Sigmoid colon (tissue), 7 donors: ENCODE results near the gene PAX5. TPM values are rescaled to one million over a fixed set of nuclear protein-coding genes. Genes with fewer than 3 reads are reported as not detected.
A peak's percentile ranks its signal among the peaks of the same experiment; 100 is the strongest.

Experiments
- DNase-seq: peaks from one replicate; pipeline ENCODE4 v3.0.0-alpha.2; 2019
- H3K27ac ChIP-seq, 4 donors: fragments of 200-600 bp; sonication (generic); one replicate each; pipeline ENCODE4 v1.5.1; 2016 to 2019; ENCODE audit warnings: mild to moderate bottlenecking in 1 of 4
- H3K27me3 ChIP-seq, 3 donors: fragments of 200-600 bp; sonication (generic); one replicate each; pipeline ENCODE4 v1.5.1; 2019; ENCODE audit warnings: mild to moderate bottlenecking in 1 of 3
- H3K36me3 ChIP-seq, 4 donors: fragments of 200-600 bp; sonication (generic); one replicate each; pipeline ENCODE4 v1.5.1; 2016 to 2019
- H3K4me1 ChIP-seq, 4 donors: fragments of 200-600 bp; sonication (generic); one replicate each; pipeline ENCODE4 v1.5.1; 2017 to 2019
- H3K4me3 ChIP-seq, 4 donors: fragments of 200-600 bp; sonication (generic); one replicate each; pipeline ENCODE4 v1.5.1; 2017 to 2019; ENCODE audit warnings: mild to moderate bottlenecking in 2 of 4, moderate library complexity in 1 of 4
- H3K9me3 ChIP-seq, 4 donors: fragments of 200-600 bp in 3 of 4; sonication (generic) in 3 of 4; one replicate each; pipeline versions ENCODE4 v1.5.1 to v1.6.1; 2013 to 2019
- CTCF ChIP-seq, 4 experiments: fragments of 450-650 bp in 3 of 4; fragments of 200-600 bp in 1 of 4; IDR thresholded peaks; one replicate each; pipeline ENCODE4 v1.5.1; 2016 to 2019; ENCODE audit warnings: antibody characterized with exemption in 4 of 4, mild to moderate bottlenecking in 3 of 4, moderate library complexity in 2 of 4
- EP300 ChIP-seq, 4 donors: sonication (generic); formaldehyde crosslinking; IDR thresholded peaks; one replicate each; pipeline ENCODE4 v1.6.1; 2017; ENCODE audit warnings: antibody characterized with exemption in 4 of 4
- POLR2A ChIP-seq, 2 donors: fragments of 450-650 bp; IDR thresholded peaks; one replicate each; pipeline ENCODE4 v1.6.1; 2016; ENCODE audit warnings: antibody characterized with exemption in 2 of 2, mild to moderate bottlenecking in 2 of 2, moderate library complexity in 2 of 2
- POLR2AphosphoS5 ChIP-seq, 4 donors: sonication (generic); formaldehyde crosslinking; IDR thresholded peaks; one replicate each; pipeline ENCODE4 v1.6.1; 2017; ENCODE audit warnings: antibody characterized with exemption in 4 of 4
- WGBS, 2 donors: extraction: QIAGEN DNeasy Blood & Tissue Kit; methylation state at CpG; one replicate each; pipeline ENCODE4 v1.1.7; 2013; 5-methylcytosine and 5-hydroxymethylcytosine counted together
- intact Hi-C: fragments of 100-400 bp; cut with DNase I; formaldehyde crosslinking; loops from one replicate; pipeline ENCODE4 v1.15.1; 2023
- polyA plus RNA-seq, 3 donors: library from polyadenylated mRNA; stranded (reverse); fragments of 200-250 nt; gene quantifications; one replicate each; pipeline ENCODE4 v1.2.3, GENCODE V29; 2013
- total RNA-seq, 4 donors: library from RNA; depleted of rRNA; stranded (reverse); fragments of >200 nt; gene quantifications; one replicate each; pipeline ENCODE4 v1.1.0, GENCODE V29; 2016
- donor health status: healthy with polysubstance abuse.
- donor health status: Bipolar disorder and iron deficiency.
- donor health status: healthy.

Gene PAX5
- total and polyA plus RNA-seq, 7 donors = under 0.01 to 20.1 (median 0.23) TPM; not detected in 4

GRCh38 chr9:36828611-36829013, 205.5 kb downstream of the PAX5 start:
- Histone ChIP-seq H3K4me1 (no peaks in the 10 kb centered on the region), H3K27ac (no peak overlapping the region), H3K4me3 (no peak overlapping the region), H3K36me3 (no peaks in the 10 kb centered on the region), H3K9me3 (no peaks in the 10 kb centered on the region), H3K27me3 (no peaks in the 10 kb centered on the region)
- 80 to 91% methylated on average over 7 of the region's 7 CpGs for WGBS, 2 donors
- TF ChIP-seq EP300 (IDR thresholded peaks at IDR 0.05) = no peak
- no peak for TF ChIP-seq POLR2A (IDR thresholded peaks at IDR 0.05)
- TF ChIP-seq POLR2AphosphoS5 (IDR thresholded peaks at IDR 0.05) = no peak
- TF ChIP-seq CTCF (IDR thresholded peaks at IDR 0.05) = no peak
- peak; percentile 28 for DNase-seq
- intact Hi-C loops = no loop called here

GRCh38 chr9:36827593-36827992, 206.5 kb downstream of the PAX5 start:
- Histone ChIP-seq H3K36me3 (no peaks in the 10 kb centered on the region), H3K4me1 (no peaks in the 10 kb centered on the region), H3K4me3 (no peak overlapping the region), H3K9me3 (no peaks in the 10 kb centered on the region), H3K27ac (no peak overlapping the region), H3K27me3 (no peaks in the 10 kb centered on the region)
- no peak for DNase-seq
- intact Hi-C loops = no loop called here
- no peak for TF ChIP-seq CTCF (IDR thresholded peaks at IDR 0.05)
- TF ChIP-seq EP300 (IDR thresholded peaks at IDR 0.05) = no peak
- no peak for TF ChIP-seq POLR2A (IDR thresholded peaks at IDR 0.05)
- 86 to 87% methylated on average over 5 of the region's 5 CpGs for WGBS, 2 donors

- Histone ChIP-seq H3K4me1 (no peaks in the 10 kb centered on the region), H3K27ac (no peak overlapping the region), H3K4me3 (no peak overlapping the region), H3K9me3 (no peaks in the 10 kb centered on the region), H3K36me3 (no peaks in the 10 kb centered on the region), H3K27me3 (no peaks in the 10 kb centered on the region)
- WGBS, 2 donors = 91% methylated on average over 4 of the region's 4 CpGs
- DNase-seq = no peak
- TF ChIP-seq POLR2A (IDR thresholded peaks at IDR 0.05) (no peak), POLR2AphosphoS5 (IDR thresholded peaks at IDR 0.05) (no peak), EP300 (IDR thresholded peaks at IDR 0.05) (no peak), CTCF (IDR thresholded peaks at IDR 0.05) (no peak)
- intact Hi-C loops = no loop called here
Observed at GRCh38 chr9:36826581-36826980, 207.5 kb downstream of the PAX5 start.

DNA sequence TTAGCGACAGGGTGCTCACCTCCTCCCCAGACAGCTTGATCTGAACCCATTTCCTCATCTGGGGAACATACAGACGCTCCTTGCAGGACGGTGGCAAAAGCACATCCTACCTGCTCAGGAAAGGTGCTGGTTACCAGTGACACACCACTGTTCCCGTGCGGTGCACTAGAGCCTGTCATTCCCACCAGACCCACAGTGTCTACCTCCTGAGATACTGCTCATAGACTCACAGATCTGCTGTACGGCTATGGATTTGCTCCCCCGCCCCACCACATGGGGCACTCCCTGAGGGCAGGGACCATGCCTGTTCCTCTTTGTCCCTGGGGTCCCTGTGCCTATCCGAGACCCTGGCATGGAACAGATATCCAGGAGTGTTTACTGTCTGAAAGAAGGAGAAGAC, 208.9 kb downstream of the PAX5 start:
- Histone ChIP-seq H3K9me3 (no peaks in the 10 kb centered on the region), H3K27me3 (no peaks in the 10 kb centered on the region), H3K4me3 (no peak overlapping the region), H3K4me1 (no peaks in the 10 kb centered on the region), H3K36me3 (no peaks in the 10 kb centered on the region), H3K27ac (no peak overlapping the region)
- WGBS, 2 donors = 87 to 89% methylated on average over 8 of the region's 8 CpGs
- intact Hi-C loops = no loop called here
- no peak for DNase-seq
- TF ChIP-seq POLR2A (IDR thresholded peaks at IDR 0.05) (no peak), POLR2AphosphoS5 (IDR thresholded peaks at IDR 0.05) (no peak), CTCF (IDR thresholded peaks at IDR 0.05) (no peak), EP300 (IDR thresholded peaks at IDR 0.05) (no peak)

- WGBS, 2 donors = 82 to 87% methylated on average over 5 of the region's 5 CpGs
- no peaks in the 10 kb centered on the region for H3K36me3 ChIP-seq
- no peaks in the 10 kb centered on the region for H3K27me3 ChIP-seq
- H3K4me3 ChIP-seq = no peak overlapping the region
- no peaks in the 10 kb centered on the region for H3K9me3 ChIP-seq
- no peak for DNase-seq
- H3K4me1 ChIP-seq = peaks cover 0 to 5% (median 4%) of the 10 kb centered on the region in 4 donors
- intact Hi-C loops = no loop called here
- H3K27ac ChIP-seq = no peak overlapping the region
- TF ChIP-seq EP300 (IDR thresholded peaks at IDR 0.05) = no peak
- no peak for TF ChIP-seq CTCF (IDR thresholded peaks at IDR 0.05)
- no peak for TF ChIP-seq POLR2AphosphoS5 (IDR thresholded peaks at IDR 0.05)
Observed at GRCh38 chr9:36823934-36824333, 210.1 kb downstream of the PAX5 start.
